ENCODE data around the gene SP9.

Gene SP9

GRCh38 chr2:174334781-174335251 is at the start of gene SP9:
TSS of gene SP9 (plus strand) at chr2:174334954. CDS start at chr2:174335093, 139 bp downstream.
- no peak for DNase-seq (ENCODE audit: low read depth)

GRCh38 chr2:174286172-174286571 is 48.6 kb upstream of the SP9 start:
- DNase-seq (ENCODE audit: low read depth): no peak

More at GRCh38 chr2:174334781-174335251, at the start of gene SP9:
- H3K4me3 ChIP-seq (ENCODE audit: low read depth, low read length): peak within 1 kb of the TSS; percentile 41

GRCh38 chr2:174292908-174293307 is 41.8 kb upstream of the SP9 start:
- H3K4me3 ChIP-seq (ENCODE audit: low read depth, low read length): no peak overlapping the region
- DNase-seq (ENCODE audit: low read depth): no peak

More at GRCh38 chr2:174286172-174286571, 48.6 kb upstream of the SP9 start:
- no peak overlapping the region for H3K4me3 ChIP-seq (ENCODE audit: low read depth, low read length)

GRCh38 chr2:174300114-174300513 is 34.6 kb upstream of the SP9 start:
- peak; percentile 4 for DNase-seq (ENCODE audit: low read depth)
- H3K4me3 ChIP-seq (ENCODE audit: low read depth, low read length): no peak overlapping the region

GRCh38 chr2:174312581-174313234 is 22.0 kb upstream of the SP9 start:
- no peak overlapping the region for H3K4me3 ChIP-seq (ENCODE audit: low read depth, low read length)
- DNase-seq (ENCODE audit: low read depth): no peak

- no peak for DNase-seq (ENCODE audit: low read depth)
- no peak overlapping the region for H3K4me3 ChIP-seq (ENCODE audit: low read depth, low read length)
These were observed 12.6 kb upstream of the SP9 start for GRCh38 chr2:174322149-174322548.

GRCh38 chr2:174322746-174323145 is 12.0 kb upstream of the SP9 start:
- DNase-seq (ENCODE audit: low read depth): no peak

GRCh38 chr2:174324530-174324929 is 10.2 kb upstream of the SP9 start:
- DNase-seq (ENCODE audit: low read depth): no peak
- no peak overlapping the region for H3K4me3 ChIP-seq (ENCODE audit: low read depth, low read length)

More at GRCh38 chr2:174322746-174323145, 12.0 kb upstream of the SP9 start:
- H3K4me3 ChIP-seq (ENCODE audit: low read depth, low read length): no peak overlapping the region

GRCh38 chr2:174325373-174326160 is 9.2 kb upstream of the SP9 start:
- H3K4me3 ChIP-seq (ENCODE audit: low read depth, low read length): peak overlapping the region; percentile 58
- no peak for DNase-seq (ENCODE audit: low read depth)

GRCh38 chr2:174326161-174327020 is 8.4 kb upstream of the SP9 start:
- DNase-seq (ENCODE audit: low read depth): no peak
- H3K4me3 ChIP-seq (ENCODE audit: low read depth, low read length): peak overlapping the region; percentile 58

- no peak for DNase-seq (ENCODE audit: low read depth)
- peak overlapping the region; percentile 58 for H3K4me3 ChIP-seq (ENCODE audit: low read depth, low read length)
These were observed 7.5 kb upstream of the SP9 start for GRCh38 chr2:174327021-174327840.

- H3K4me3 ChIP-seq (ENCODE audit: low read depth, low read length): no peak overlapping the region
- DNase-seq (ENCODE audit: low read depth): no peak
These were observed 7.0 kb upstream of the SP9 start for GRCh38 chr2:174327841-174328113.

GRCh38 chr2:174328114-174328960 is 6.4 kb upstream of the SP9 start:
- no peak for DNase-seq (ENCODE audit: low read depth)
- no peak overlapping the region for H3K4me3 ChIP-seq (ENCODE audit: low read depth, low read length)

- no peak for DNase-seq (ENCODE audit: low read depth)
- no peak overlapping the region for H3K4me3 ChIP-seq (ENCODE audit: low read depth, low read length)
These were observed 5.6 kb upstream of the SP9 start for GRCh38 chr2:174328961-174329715.

- no peak overlapping the region for H3K4me3 ChIP-seq (ENCODE audit: low read depth, low read length)
- DNase-seq (ENCODE audit: low read depth): no peak
These were observed 3.7 kb upstream of the SP9 start for GRCh38 chr2:174330945-174331594.

- no peak overlapping the region for H3K4me3 ChIP-seq (ENCODE audit: low read depth, low read length)
These were observed 3.0 kb upstream of the SP9 start for GRCh38 chr2:174331595-174332216.

More at GRCh38 chr2:174331595-174332216, 3.0 kb upstream of the SP9 start:
- no peak for DNase-seq (ENCODE audit: low read depth)
